Parathyroid adenoma (tissue), 2 donors: Measurements from ENCODE around the gene RABL6.
"Not testable (repeated sequence)": the region's sequence is repeated elsewhere in the genome, so short reads cannot be mapped to it uniquely, and the experiment has no call there.

Experiments used
- H2AFZ ChIP-seq: fragments of 300-600 bp; sonication (generic); one replicate; pipeline ENCODE4 v1.7.0; 2017; ENCODE audit warnings: antibody characterized with exemption, mild to moderate bottlenecking
- H3K27ac ChIP-seq: fragments of 300-600 bp; sonication (generic); one replicate; pipeline ENCODE4 v1.7.0; 2017
- H3K27me3 ChIP-seq: fragments of 300-600 bp; sonication (generic); one replicate; pipeline ENCODE4 v1.7.0; 2017; ENCODE audit warnings: low read length; ENCODE audit not compliant: control insufficient read depth, insufficient read depth
- H3K36me3 ChIP-seq: fragments of 300-600 bp; sonication (generic); one replicate; pipeline ENCODE4 v1.7.0; 2017; ENCODE audit warnings: low read length; ENCODE audit not compliant: control insufficient read depth, insufficient read depth
- H3K4me1 ChIP-seq: fragments of 300-600 bp; sonication (generic); one replicate; pipeline ENCODE4 v1.7.0; 2017; ENCODE audit warnings: control low read depth
- H3K4me2 ChIP-seq: fragments of 300-600 bp; sonication (generic); one replicate; pipeline ENCODE4 v1.7.0; 2017; ENCODE audit warnings: low read length
- H3K4me3 ChIP-seq: fragments of 300-600 bp; sonication (generic); one replicate; pipeline ENCODE4 v1.7.0; 2017; ENCODE audit warnings: low read depth, low read length
- H3K79me2 ChIP-seq: fragments of 300-600 bp; sonication (generic); one replicate; pipeline ENCODE4 v1.7.0; 2017; ENCODE audit warnings: control low read depth
- H3K9ac ChIP-seq: fragments of 300-600 bp; sonication (generic); one replicate; pipeline ENCODE4 v1.7.0; 2017; ENCODE audit warnings: mild to moderate bottlenecking
- H3K9me3 ChIP-seq: fragments of 300-600 bp; sonication (generic); one replicate; pipeline ENCODE4 v1.7.0; 2017; ENCODE audit warnings: low read length; ENCODE audit not compliant: control insufficient read depth
- CTCF ChIP-seq: fragments of 300-600 bp; sonication (generic); IDR thresholded peaks from one replicate; pipeline ENCODE4 v1.7.0; 2017; ENCODE audit warnings: antibody characterized with exemption, mild to moderate bottlenecking
- donor health status: primary hyperparathyroidism.

The RABL6 gene

GRCh38 chr9:136831720-136832104 is 24.0 kb downstream of the RABL6 start:
- H3K4me1 ChIP-seq, result no peaks in the 10 kb centered on the region
- H3K27me3 ChIP-seq, result no peaks in the 10 kb centered on the region
- no peak for TF ChIP-seq CTCF
- no peak overlapping the region for H3K4me2 ChIP-seq
- no peaks in the 10 kb centered on the region for H3K36me3 ChIP-seq
- H3K9ac ChIP-seq, result no peak overlapping the region
- H3K4me3 ChIP-seq, result no peak overlapping the region
- no peaks in the 10 kb centered on the region for H3K79me2 ChIP-seq
- no peak overlapping the region for H3K27ac ChIP-seq
- no peak overlapping the region for H2AFZ ChIP-seq
- no peaks in the 10 kb centered on the region for H3K9me3 ChIP-seq

DNA sequence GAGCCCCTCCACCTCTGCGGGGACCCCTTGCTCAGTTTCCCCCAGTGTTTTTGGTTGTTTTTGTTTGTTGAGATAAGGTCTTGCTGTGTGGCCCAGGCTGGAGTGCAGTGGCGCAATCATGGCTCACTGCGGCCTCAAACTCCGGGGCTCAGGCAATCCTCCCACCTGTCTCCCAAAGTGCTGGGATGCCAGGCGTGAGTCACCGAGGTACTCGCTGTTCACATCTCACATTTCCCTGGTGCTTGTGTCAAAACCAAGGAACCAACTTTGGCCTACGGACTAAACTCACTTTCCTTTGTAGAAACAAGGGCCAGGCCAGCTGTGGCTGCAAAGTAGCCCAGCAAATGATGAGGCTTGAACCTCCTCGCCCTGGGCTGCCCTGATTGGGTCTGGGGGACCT is 24.8 kb downstream of the RABL6 start:
- no peak for TF ChIP-seq CTCF
- Histone ChIP-seq H3K36me3 (no peaks in the 10 kb centered on the region), H3K27ac (no peak overlapping the region), H3K79me2 (no peaks in the 10 kb centered on the region), H3K27me3 (no peaks in the 10 kb centered on the region), H3K9me3 (no peaks in the 10 kb centered on the region), H3K4me1 (no peaks in the 10 kb centered on the region), H3K4me3 (no peak overlapping the region), H2AFZ (no peak overlapping the region), H3K9ac (no peak overlapping the region), H3K4me2 (no peak overlapping the region)

GRCh38 chr9:136833381-136834048 is 25.8 kb downstream of the RABL6 start:
- H3K79me2 ChIP-seq, H3K4me3 ChIP-seq: not testable (repeated sequence)

DNA sequence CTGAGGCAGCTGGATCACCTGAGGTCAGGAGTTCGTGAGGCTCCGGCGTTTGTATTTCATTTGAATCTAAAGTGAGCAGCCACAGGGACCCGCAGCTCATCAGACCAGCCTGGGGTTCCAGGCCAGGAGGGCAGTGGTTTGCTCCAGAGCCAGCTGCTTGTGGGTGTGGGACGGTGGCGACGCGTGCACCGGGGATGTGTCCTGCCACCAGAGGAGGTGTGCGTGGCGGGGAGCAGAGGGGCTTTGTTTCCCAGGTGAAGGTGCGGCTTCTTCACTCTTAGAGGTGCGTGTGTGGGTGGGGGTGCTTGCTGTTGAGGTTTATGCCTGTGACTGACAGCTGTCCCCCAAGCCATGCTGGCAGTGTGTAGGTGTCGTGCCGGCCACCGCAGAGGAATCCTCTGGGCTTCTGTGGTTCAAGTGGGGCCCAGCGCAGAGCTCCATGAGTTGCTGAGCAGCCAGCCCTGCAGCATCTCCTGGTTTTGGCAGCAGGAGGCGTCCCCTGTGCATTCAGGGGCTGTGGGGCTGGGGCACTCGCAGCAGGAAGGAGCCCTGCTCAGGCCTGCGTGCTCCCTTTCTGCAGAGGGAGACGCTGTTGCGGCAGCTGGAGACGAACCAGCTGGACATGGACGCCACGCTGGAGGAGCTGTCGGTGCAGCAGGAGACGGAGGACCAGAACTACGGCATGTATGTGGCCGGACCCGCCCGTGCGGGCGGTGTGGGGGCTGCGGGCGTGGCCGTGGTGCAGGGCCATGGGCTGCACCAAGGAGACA is 27.6 kb downstream of the RABL6 start:
- Histone ChIP-seq H3K79me2 (no peaks in the 10 kb centered on the region), H3K36me3 (no peaks in the 10 kb centered on the region), H3K9ac (no peak overlapping the region), H3K4me3 (no peak overlapping the region), H3K4me1 (no peaks in the 10 kb centered on the region), H3K27me3 (no peaks in the 10 kb centered on the region), H3K27ac (no peak overlapping the region), H3K9me3 (no peaks in the 10 kb centered on the region), H2AFZ (no peak overlapping the region), H3K4me2 (no peak overlapping the region)
- TF ChIP-seq CTCF, result no peak

More at GRCh38 chr9:136833381-136834048, 25.8 kb downstream of the RABL6 start:
- not testable (repeated sequence) for H2AFZ ChIP-seq, H3K36me3 ChIP-seq, H3K27me3 ChIP-seq, H3K4me2 ChIP-seq, H3K4me1 ChIP-seq, H3K9me3 ChIP-seq, H3K27ac ChIP-seq, H3K9ac ChIP-seq

DNA sequence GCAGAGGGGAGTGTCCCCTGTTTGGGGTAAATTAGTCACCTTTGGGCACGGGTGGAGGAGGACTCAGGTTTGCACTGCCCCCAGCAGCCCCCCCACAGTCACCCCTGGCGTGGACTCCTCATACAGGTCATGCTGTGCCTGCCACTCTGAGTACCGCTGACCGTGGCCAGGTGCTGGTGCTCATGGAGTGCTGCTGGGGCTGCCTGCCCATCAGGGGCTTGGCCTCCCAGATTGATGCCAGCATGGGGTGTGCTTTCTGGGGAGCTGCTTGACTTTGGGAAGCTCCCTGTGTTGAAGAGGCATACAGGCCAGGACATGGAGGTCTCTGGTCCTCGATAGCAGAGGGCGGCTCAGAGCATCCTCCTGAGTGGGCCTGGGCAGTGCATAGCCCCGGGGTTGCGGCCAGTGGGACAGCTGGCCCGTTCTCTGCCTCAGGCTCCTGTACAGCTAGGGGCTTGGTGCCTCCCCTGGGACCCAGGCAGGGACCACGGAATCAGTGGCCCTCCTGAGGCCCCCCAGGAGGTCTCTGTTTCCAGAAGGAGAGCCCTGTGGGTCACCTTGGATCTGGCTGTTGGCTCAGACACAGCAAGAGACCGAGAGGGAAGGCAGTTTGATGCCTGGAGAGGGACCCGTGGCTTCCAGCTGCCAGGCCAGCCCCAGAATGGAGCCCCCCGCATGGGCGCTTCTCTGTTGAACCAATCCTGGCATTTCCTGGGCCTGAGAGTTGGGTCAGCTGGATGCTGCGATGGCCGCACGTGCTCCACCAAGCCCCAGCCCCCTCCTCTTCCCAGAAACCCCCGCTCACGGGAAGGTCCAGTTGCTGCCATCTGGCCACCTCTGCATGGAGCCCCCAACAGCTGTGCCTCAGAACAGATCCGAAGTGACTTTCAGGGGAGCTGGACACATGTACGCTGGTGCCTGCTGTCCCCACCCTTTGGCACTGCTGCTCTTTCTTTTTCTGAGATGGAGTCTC is 28.5 kb downstream of the RABL6 start:
- H3K79me2 ChIP-seq, result no peaks in the 10 kb centered on the region
- no peak for TF ChIP-seq CTCF
- H3K36me3 ChIP-seq, result no peaks in the 10 kb centered on the region
- no peak overlapping the region for H3K4me2 ChIP-seq
- H3K27ac ChIP-seq, result no peak overlapping the region
- no peak overlapping the region for H2AFZ ChIP-seq
- H3K27me3 ChIP-seq, result no peaks in the 10 kb centered on the region
- H3K4me1 ChIP-seq, result no peaks in the 10 kb centered on the region
- no peak overlapping the region for H3K9ac ChIP-seq
- H3K4me3 ChIP-seq, result no peak overlapping the region
- no peaks in the 10 kb centered on the region for H3K9me3 ChIP-seq
